Measurements from ENCODE around the gene ATP8B4. TPM values are rescaled to one million over a fixed set of nuclear protein-coding genes. Genes with fewer than 3 reads are reported as not detected.

The ATP8B4 gene
- polyA plus RNA-seq, 3 donors: 6.1 to 9.6 (median 6.8) TPM

- Mint-ChIP-seq H3K9me3 (no peaks in the 10 kb centered on the region), H3K36me3 (peaks cover 34 to 53% of the 10 kb centered on the region in 2 donors), H3K27me3 (ENCODE audit: low read depth in 3 of 3) (no peaks in the 10 kb centered on the region), H3K4me1 (peaks cover 11% of the 10 kb centered on the region), H3K4me3 (no peak overlapping the region), H3K27ac (peak overlapping the region in 2 of 7 donors; percentile 14 to 27)
- H3K4me1 ChIP-seq (ENCODE audit: control insufficient read depth in 1 of 2, insufficient read depth in 2 of 2, low read length in 2 of 2): peaks cover 6% of the 10 kb centered on the region in 2 donors
- no peaks in the 10 kb centered on the region for H4K20me1 ChIP-seq (ENCODE audit: insufficient read depth, low read length)
- no peak overlapping the region for H2AFZ ChIP-seq (ENCODE audit: insufficient read depth, low read depth, low read length, poor library complexity, severe bottlenecking)
- no peaks in the 10 kb centered on the region for H3K9me3 ChIP-seq (replicated peaks in 1 of 2; ENCODE audit: control insufficient read depth in 1 of 2, insufficient read depth in 1 of 2, low read length in 2 of 2)
- intact Hi-C loops (cut with micrococcal nuclease): no loop called here
- no CpG with 5 or more reads among the region's 1 CpG for WGBS (ENCODE audit: insufficient coverage)
- no peak overlapping the region for H3K27ac ChIP-seq (ENCODE audit: low read depth in 1 of 2, low read length in 2 of 2)
- H3K4me3 ChIP-seq (replicated peaks in 1 of 3; ENCODE audit: low read depth in 2 of 3, low read length in 3 of 3): no peak overlapping the region
- no peak overlapping the region for H3K4me2 ChIP-seq (replicated peaks; ENCODE audit: extremely low read depth, low read length, poor library complexity, severe bottlenecking)
- H3K36me3 ChIP-seq (replicated peaks in 1 of 2; ENCODE audit: control insufficient read depth in 1 of 2, insufficient read depth in 2 of 2, low read length in 2 of 2): peaks cover 29 to 53% of the 10 kb centered on the region in 2 donors
- TF ChIP-seq, protein P1, sequence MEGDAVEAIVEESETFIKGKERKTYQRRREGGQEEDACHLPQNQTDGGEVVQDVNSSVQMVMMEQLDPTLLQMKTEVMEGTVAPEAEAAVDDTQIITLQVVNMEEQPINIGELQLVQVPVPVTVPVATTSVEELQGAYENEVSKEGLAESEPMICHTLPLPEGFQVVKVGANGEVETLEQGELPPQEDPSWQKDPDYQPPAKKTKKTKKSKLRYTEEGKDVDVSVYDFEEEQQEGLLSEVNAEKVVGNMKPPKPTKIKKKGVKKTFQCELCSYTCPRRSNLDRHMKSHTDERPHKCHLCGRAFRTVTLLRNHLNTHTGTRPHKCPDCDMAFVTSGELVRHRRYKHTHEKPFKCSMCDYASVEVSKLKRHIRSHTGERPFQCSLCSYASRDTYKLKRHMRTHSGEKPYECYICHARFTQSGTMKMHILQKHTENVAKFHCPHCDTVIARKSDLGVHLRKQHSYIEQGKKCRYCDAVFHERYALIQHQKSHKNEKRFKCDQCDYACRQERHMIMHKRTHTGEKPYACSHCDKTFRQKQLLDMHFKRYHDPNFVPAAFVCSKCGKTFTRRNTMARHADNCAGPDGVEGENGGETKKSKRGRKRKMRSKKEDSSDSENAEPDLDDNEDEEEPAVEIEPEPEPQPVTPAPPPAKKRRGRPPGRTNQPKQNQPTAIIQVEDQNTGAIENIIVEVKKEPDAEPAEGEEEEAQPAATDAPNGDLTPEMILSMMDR (IDR thresholded peaks at IDR 0.05): no peak
- no peaks in the 10 kb centered on the region for H3K27me3 ChIP-seq (ENCODE audit: control insufficient read depth in 2 of 2, insufficient read depth in 2 of 2, low read length in 2 of 2)
- H3K9ac ChIP-seq (ENCODE audit: insufficient read depth, low read length, poor library complexity, severe bottlenecking): no peak overlapping the region
- H3K79me2 ChIP-seq (ENCODE audit: insufficient read depth, low read length): peaks cover 9% of the 10 kb centered on the region
- DNase-seq: no peak
Observed at GRCh38 chr15:49977306-49977705, 141.7 kb downstream of the ATP8B4 start.

- DNase-seq: no peak
- peaks cover 0 to 2% (median 0%) of the 10 kb centered on the region in 3 donors for H3K27me3 Mint-ChIP-seq (ENCODE audit: low read depth in 3 of 3)
- Histone ChIP-seq H3K79me2 (ENCODE audit: insufficient read depth, low read length) (peaks cover 17% of the 10 kb centered on the region), H4K20me1 (ENCODE audit: insufficient read depth, low read length) (no peaks in the 10 kb centered on the region), H3K27ac (ENCODE audit: low read depth in 1 of 2, low read length in 2 of 2) (no peak overlapping the region), H3K4me3 (replicated peaks in 1 of 3; ENCODE audit: low read depth in 2 of 3, low read length in 3 of 3) (no peak overlapping the region), H2AFZ (ENCODE audit: insufficient read depth, low read depth, low read length, poor library complexity, severe bottlenecking) (no peak overlapping the region), H3K4me1 (ENCODE audit: control insufficient read depth in 1 of 2, insufficient read depth in 2 of 2, low read length in 2 of 2) (no peaks in the 10 kb centered on the region), H3K27me3 (ENCODE audit: control insufficient read depth in 2 of 2, insufficient read depth in 2 of 2, low read length in 2 of 2) (no peaks in the 10 kb centered on the region), H3K9ac (ENCODE audit: insufficient read depth, low read length, poor library complexity, severe bottlenecking) (no peak overlapping the region), H3K4me2 (replicated peaks; ENCODE audit: extremely low read depth, low read length, poor library complexity, severe bottlenecking) (no peak overlapping the region), H3K9me3 (replicated peaks in 1 of 2; ENCODE audit: control insufficient read depth in 1 of 2, insufficient read depth in 1 of 2, low read length in 2 of 2) (peaks cover 15 to 17% of the 10 kb centered on the region in 2 donors), H3K36me3 (replicated peaks in 1 of 2; ENCODE audit: control insufficient read depth in 1 of 2, insufficient read depth in 2 of 2, low read length in 2 of 2) (peaks cover 18 to 83% of the 10 kb centered on the region in 2 donors)
- WGBS (ENCODE audit: insufficient coverage): no CpG with 5 or more reads among the region's 1 CpG
- peaks cover 61 to 85% of the 10 kb centered on the region in 2 donors for H3K36me3 Mint-ChIP-seq
- H3K4me3 Mint-ChIP-seq: no peak overlapping the region
- intact Hi-C loops (cut with micrococcal nuclease): no loop called here
- TF ChIP-seq, protein P1 (IDR thresholded peaks at IDR 0.05): no peak
- peaks cover 13 to 27% (median 21%) of the 10 kb centered on the region in 7 donors for H3K9me3 Mint-ChIP-seq
- no peak overlapping the region for H3K27ac Mint-ChIP-seq
- peaks cover 1% of the 10 kb centered on the region for H3K4me1 Mint-ChIP-seq
Observed at GRCh38 chr15:49964551-49964950, 154.5 kb downstream of the ATP8B4 start.

Data from CD14-positive monocyte (primary cell).